Keratinocyte (primary cell): Measurements from ENCODE around the gene CDK14. TPM values are rescaled to one million over a fixed set of nuclear protein-coding genes. Genes with fewer than 3 reads are reported as not detected.

ENCODE experiments used
- DNase-seq: peaks from one replicate; pipeline ENCODE4 v3.0.0-alpha.2; 2011; ENCODE audit warnings: low read depth, missing footprints, low spot score
- FAIRE-seq: peaks from 2 replicates; lab custom pipeline; 2011; peaks lifted over from hg19 to GRCh38; lab: Jason Lieb, UNC
- H2AFZ ChIP-seq: 2 replicates; pipeline ENCODE4 v1.6.0; 2012; ENCODE audit warnings: low read length, control low read depth, inconsistent platforms; ENCODE audit not compliant: control insufficient read depth
- H3K27ac ChIP-seq: 2 replicates; pipeline ENCODE4 v1.5.1; 2011; ENCODE audit warnings: low read length; ENCODE audit not compliant: control insufficient read depth, insufficient read depth
- H3K27me3 ChIP-seq: 3 replicates; pipeline ENCODE4 v1.6.0; 2011; ENCODE audit warnings: low read length; ENCODE audit not compliant: control insufficient read depth, insufficient read depth; ENCODE audit errors: extremely low read depth
- H3K36me3 ChIP-seq, 2 experiments: 2 replicates in 1 of 2; 3 replicates in 1 of 2; pipeline ENCODE4 v1.5.1; 2011; ENCODE audit warnings: low read length in 2 of 2, mild to moderate bottlenecking in 1 of 2; ENCODE audit not compliant: control insufficient read depth in 2 of 2, insufficient read depth in 2 of 2; ENCODE audit errors: extremely low read depth in 1 of 2
- H3K4me1 ChIP-seq: 3 replicates; pipeline ENCODE4 v1.5.1; 2011; ENCODE audit warnings: low read length; ENCODE audit not compliant: control insufficient read depth, insufficient read depth; ENCODE audit errors: extremely low read depth
- H3K4me2 ChIP-seq: 3 replicates; pipeline ENCODE4 v1.6.0; 2011; ENCODE audit warnings: low read depth, low read length; ENCODE audit not compliant: control insufficient read depth, insufficient read depth; ENCODE audit errors: extremely low read depth
- H3K4me3 ChIP-seq, 3 experiments: fragments of 200-600 bp in 1 of 3; sonication (generic) in 1 of 3; 2 replicates in 2 of 3; 3 replicates in 1 of 3; pipeline ENCODE4 v1.5.1; 2011 to 2016; ENCODE audit warnings: low read length in 3 of 3, mild to moderate bottlenecking in 3 of 3, control low read depth in 2 of 3, inconsistent platforms in 1 of 3, low read depth in 1 of 3, mixed read lengths in 1 of 3, mixed run types in 1 of 3, moderate library complexity in 1 of 3; ENCODE audit not compliant: control insufficient read depth in 2 of 3, insufficient read depth in 2 of 3; ENCODE audit errors: extremely low read depth in 1 of 3
- H3K79me2 ChIP-seq: 2 replicates; pipeline ENCODE4 v1.6.0; 2012; ENCODE audit warnings: low read length; ENCODE audit not compliant: control insufficient read depth, insufficient read depth
- H3K9ac ChIP-seq: 3 replicates; pipeline ENCODE4 v1.6.0; 2011; ENCODE audit warnings: low read length; ENCODE audit not compliant: control insufficient read depth, insufficient read depth; ENCODE audit errors: extremely low read depth
- H3K9me1 ChIP-seq: 3 replicates; pipeline ENCODE4 v1.6.0; 2011; ENCODE audit warnings: low read length; ENCODE audit not compliant: control insufficient read depth, insufficient read depth; ENCODE audit errors: extremely low read depth
- H3K9me3 ChIP-seq: 2 replicates; pipeline ENCODE4 v1.5.1; 2012; ENCODE audit warnings: low read depth, low read length; ENCODE audit not compliant: control insufficient read depth
- H4K20me1 ChIP-seq: 3 replicates; pipeline ENCODE4 v1.6.0; 2011; ENCODE audit warnings: low read length; ENCODE audit not compliant: control insufficient read depth, insufficient read depth; ENCODE audit errors: extremely low read depth
- CTCF ChIP-seq, 3 experiments: IDR thresholded peaks in 1 of 3; conservative IDR thresholded peaks in 1 of 3; optimal IDR thresholded peaks in 1 of 3; 2 replicates in 2 of 3; 3 replicates in 1 of 3; pipeline versions ENCODE3 to v1.5.1; 2011; ENCODE audit warnings: low read length in 3 of 3, mild to moderate bottlenecking in 3 of 3, moderate library complexity in 2 of 3, control low read depth in 1 of 3, inconsistent platforms in 1 of 3; ENCODE audit not compliant: insufficient read depth in 2 of 3; ENCODE audit errors: extremely low read depth in 1 of 3
- EZH2 ChIP-seq: IDR thresholded peaks from one replicate; pipeline ENCODE4 v1.6.1; 2012; ENCODE audit warnings: inconsistent platforms, mild to moderate bottlenecking, low read length, moderate library complexity
- dilution Hi-C: fragments of 300-500 bp; cut with MboI; formaldehyde crosslinking; loops from one replicate; pipeline ENCODE4 v1.7.0; 2020; ENCODE audit warnings: low sequenced_read_pairs; ENCODE audit not compliant: extremely low pct_ligation_motif_present
- polyA plus RNA-seq, 5 experiments: library from polyadenylated mRNA; depleted of rRNA in 3 of 5; stranded (reverse) in 3 of 5; stranded (forward) in 1 of 5; unstranded in 1 of 5; fragments of >200 nt; gene quantifications; 1 replicate in 1 of 5; 2 replicates in 3 of 5; 3 replicates in 1 of 5; pipeline versions ENCODE4 v1.2.1 to v1.2.3, GENCODE V29; 2011 to 2012; ENCODE audit warnings: missing spikeins in 2 of 5, low read depth in 1 of 5, low replicate concordance in 1 of 5

The CDK14 gene
- polyA plus RNA-seq, 1 donor (not counting 4 experiments of a cell fraction or from before 2014, with no cell fraction given) = 4.0 TPM

GRCh38 chr7:90994121-90994520, 398.0 kb downstream of the CDK14 start:
- Histone ChIP-seq H3K4me3 (no peak overlapping the region), H3K4me2 (no peak overlapping the region), H3K9me1 (no peaks in the 10 kb centered on the region), H3K36me3 (no peaks in the 10 kb centered on the region), H3K4me1 (no peaks in the 10 kb centered on the region), H4K20me1 (no peaks in the 10 kb centered on the region), H3K79me2 (no peaks in the 10 kb centered on the region), H3K27me3 (no peaks in the 10 kb centered on the region), H2AFZ (no peak overlapping the region), H3K27ac (no peak overlapping the region), H3K9me3 (no peaks in the 10 kb centered on the region), H3K9ac (no peak overlapping the region)
- no peak for DNase-seq
- no peak for FAIRE-seq
- no peak for TF ChIP-seq EZH2
- dilution Hi-C loops = no loop called here

GRCh38 chr7:90994601-90995000, 398.5 kb downstream of the CDK14 start:
- DNase-seq (no peak), FAIRE-seq (no peak)
- H4K20me1 ChIP-seq = no peaks in the 10 kb centered on the region
- H2AFZ ChIP-seq = no peak overlapping the region
- H3K9ac ChIP-seq = no peak overlapping the region
- no peaks in the 10 kb centered on the region for H3K27me3 ChIP-seq
- no peaks in the 10 kb centered on the region for H3K9me3 ChIP-seq
- no peak overlapping the region for H3K4me3 ChIP-seq
- no peak overlapping the region for H3K4me2 ChIP-seq
- H3K36me3 ChIP-seq = no peaks in the 10 kb centered on the region
- TF ChIP-seq CTCF (optimal IDR thresholded peaks at IDR 0.05 in 1 of 3, IDR thresholded peaks at IDR 0.05 in 1 of 3, conservative IDR thresholded peaks at IDR 0.05 in 1 of 3; ENCODE audit: extremely low read depth in 1 of 3, insufficient read depth in 2 of 3, low read length in 3 of 3) (no peak), EZH2 (no peak)
- dilution Hi-C loops = no loop called here
- no peaks in the 10 kb centered on the region for H3K4me1 ChIP-seq
- H3K79me2 ChIP-seq = no peaks in the 10 kb centered on the region
- H3K27ac ChIP-seq = no peak overlapping the region
- no peaks in the 10 kb centered on the region for H3K9me1 ChIP-seq

GRCh38 chr7:90995996-90996395, 399.9 kb downstream of the CDK14 start:
- no peaks in the 10 kb centered on the region for H3K4me1 ChIP-seq
- dilution Hi-C loops = no loop called here
- TF ChIP-seq EZH2 (no peak), CTCF (optimal IDR thresholded peaks at IDR 0.05 in 1 of 3, IDR thresholded peaks at IDR 0.05 in 1 of 3, conservative IDR thresholded peaks at IDR 0.05 in 1 of 3; ENCODE audit: extremely low read depth in 1 of 3, insufficient read depth in 2 of 3, low read length in 3 of 3) (no peak)
- H2AFZ ChIP-seq = no peak overlapping the region
- H3K79me2 ChIP-seq = no peaks in the 10 kb centered on the region
- FAIRE-seq (no peak), DNase-seq (no peak)
- no peaks in the 10 kb centered on the region for H3K27me3 ChIP-seq
- H4K20me1 ChIP-seq = no peaks in the 10 kb centered on the region
- H3K36me3 ChIP-seq = no peaks in the 10 kb centered on the region
- no peak overlapping the region for H3K4me3 ChIP-seq
- no peak overlapping the region for H3K4me2 ChIP-seq
- no peaks in the 10 kb centered on the region for H3K9me3 ChIP-seq
- H3K27ac ChIP-seq = no peak overlapping the region
- H3K9me1 ChIP-seq = no peaks in the 10 kb centered on the region
- H3K9ac ChIP-seq = no peak overlapping the region
